Measurements from ENCODE around the gene ARHGAP15.

Gene ARHGAP15

GRCh38 chr2:143729296-143729814 is 600.1 kb downstream of the ARHGAP15 start:
- no peak for DNase-seq (ENCODE audit: low read depth, low spot score)
- Histone ChIP-seq H3K9me3 (ENCODE audit: insufficient read depth, low read length) (no peaks in the 10 kb centered on the region), H3K4me1 (ENCODE audit: insufficient read depth, insufficient read length) (no peaks in the 10 kb centered on the region), H3K27me3 (ENCODE audit: insufficient read depth, insufficient read length) (no peaks in the 10 kb centered on the region), H3K4me3 (ENCODE audit: insufficient read length, low read depth) (no peak overlapping the region), H3K9ac (ENCODE audit: insufficient read length, low read depth) (no peak overlapping the region), H3K36me3 (ENCODE audit: insufficient read depth, insufficient read length, low read length) (no peaks in the 10 kb centered on the region)
- no peak for TF ChIP-seq SUZ12 (IDR thresholded peaks at IDR 0.05; ENCODE audit: extremely low read depth, insufficient read depth, insufficient read length)

GRCh38 chr2:143730155-143730952 is 601.1 kb downstream of the ARHGAP15 start:
- TF ChIP-seq SUZ12 (IDR thresholded peaks at IDR 0.05; ENCODE audit: extremely low read depth, insufficient read depth, insufficient read length), result no peak
- TF ChIP-seq YY1 (IDR thresholded peaks at IDR 0.05; ENCODE audit: insufficient read depth, insufficient read length), result no peak
- no peak for TF ChIP-seq ZNF274 (IDR thresholded peaks at IDR 0.05; ENCODE audit: low read depth, low read length)
- Histone ChIP-seq H3K9ac (ENCODE audit: insufficient read length, low read depth) (no peak overlapping the region), H3K36me3 (ENCODE audit: insufficient read depth, insufficient read length, low read length) (no peaks in the 10 kb centered on the region), H3K27me3 (ENCODE audit: insufficient read depth, insufficient read length) (no peaks in the 10 kb centered on the region), H3K4me3 (ENCODE audit: insufficient read length, low read depth) (no peak overlapping the region), H3K4me1 (ENCODE audit: insufficient read depth, insufficient read length) (no peaks in the 10 kb centered on the region), H3K9me3 (ENCODE audit: insufficient read depth, low read length) (no peaks in the 10 kb centered on the region)
- DNase-seq (ENCODE audit: low read depth, low spot score), result no peak

- Histone ChIP-seq H3K36me3 (ENCODE audit: insufficient read depth, insufficient read length, low read length) (no peaks in the 10 kb centered on the region), H3K9me3 (ENCODE audit: insufficient read depth, low read length) (no peaks in the 10 kb centered on the region), H3K9ac (ENCODE audit: insufficient read length, low read depth) (no peak overlapping the region), H3K27me3 (ENCODE audit: insufficient read depth, insufficient read length) (no peaks in the 10 kb centered on the region), H3K4me3 (ENCODE audit: insufficient read length, low read depth) (no peak overlapping the region), H3K4me1 (ENCODE audit: insufficient read depth, insufficient read length) (no peaks in the 10 kb centered on the region)
- no peak for DNase-seq (ENCODE audit: low read depth, low spot score)
- TF ChIP-seq ZNF274 (IDR thresholded peaks at IDR 0.05; ENCODE audit: low read depth, low read length) (no peak), YY1 (IDR thresholded peaks at IDR 0.05; ENCODE audit: insufficient read depth, insufficient read length) (no peak), SUZ12 (IDR thresholded peaks at IDR 0.05; ENCODE audit: extremely low read depth, insufficient read depth, insufficient read length) (no peak)
These were observed 601.7 kb downstream of the ARHGAP15 start for GRCh38 chr2:143730953-143731260.

GRCh38 chr2:143732076-143732475 is 602.9 kb downstream of the ARHGAP15 start:
- TF ChIP-seq YY1 (IDR thresholded peaks at IDR 0.05; ENCODE audit: insufficient read depth, insufficient read length) (no peak), ZNF274 (IDR thresholded peaks at IDR 0.05; ENCODE audit: low read depth, low read length) (no peak), SUZ12 (IDR thresholded peaks at IDR 0.05; ENCODE audit: extremely low read depth, insufficient read depth, insufficient read length) (no peak)

GRCh38 chr2:143732871-143733270 is 603.7 kb downstream of the ARHGAP15 start:
- H3K36me3 ChIP-seq (ENCODE audit: insufficient read depth, insufficient read length, low read length), result no peaks in the 10 kb centered on the region
- TF ChIP-seq SUZ12 (IDR thresholded peaks at IDR 0.05; ENCODE audit: extremely low read depth, insufficient read depth, insufficient read length), result no peak
- TF ChIP-seq YY1 (IDR thresholded peaks at IDR 0.05; ENCODE audit: insufficient read depth, insufficient read length), result no peak
- no peak for TF ChIP-seq ZNF274 (IDR thresholded peaks at IDR 0.05; ENCODE audit: low read depth, low read length)
- H3K4me3 ChIP-seq (ENCODE audit: insufficient read length, low read depth), result no peak overlapping the region
- no peaks in the 10 kb centered on the region for H3K27me3 ChIP-seq (ENCODE audit: insufficient read depth, insufficient read length)
- no peak overlapping the region for H3K9ac ChIP-seq (ENCODE audit: insufficient read length, low read depth)
- H3K9me3 ChIP-seq (ENCODE audit: insufficient read depth, low read length), result no peaks in the 10 kb centered on the region
- DNase-seq (ENCODE audit: low read depth, low spot score), result no peak
- H3K4me1 ChIP-seq (ENCODE audit: insufficient read depth, insufficient read length), result no peaks in the 10 kb centered on the region

More at GRCh38 chr2:143732076-143732475, 602.9 kb downstream of the ARHGAP15 start:
- Histone ChIP-seq H3K4me3 (ENCODE audit: insufficient read length, low read depth) (no peak overlapping the region), H3K27me3 (ENCODE audit: insufficient read depth, insufficient read length) (no peaks in the 10 kb centered on the region), H3K36me3 (ENCODE audit: insufficient read depth, insufficient read length, low read length) (no peaks in the 10 kb centered on the region), H3K9ac (ENCODE audit: insufficient read length, low read depth) (no peak overlapping the region), H3K9me3 (ENCODE audit: insufficient read depth, low read length) (no peaks in the 10 kb centered on the region), H3K4me1 (ENCODE audit: insufficient read depth, insufficient read length) (no peaks in the 10 kb centered on the region)
- DNase-seq (ENCODE audit: low read depth, low spot score), result no peak

GRCh38 chr2:143734507-143734906 is 605.3 kb downstream of the ARHGAP15 start:
- H3K4me1 ChIP-seq (ENCODE audit: insufficient read depth, insufficient read length), result no peaks in the 10 kb centered on the region
- no peak overlapping the region for H3K4me3 ChIP-seq (ENCODE audit: insufficient read length, low read depth)
- no peaks in the 10 kb centered on the region for H3K27me3 ChIP-seq (ENCODE audit: insufficient read depth, insufficient read length)
- no peaks in the 10 kb centered on the region for H3K36me3 ChIP-seq (ENCODE audit: insufficient read depth, insufficient read length, low read length)
- H3K9ac ChIP-seq (ENCODE audit: insufficient read length, low read depth), result no peak overlapping the region
- no peak for DNase-seq (ENCODE audit: low read depth, low spot score)
- TF ChIP-seq YY1 (IDR thresholded peaks at IDR 0.05; ENCODE audit: insufficient read depth, insufficient read length), result no peak
- TF ChIP-seq ZNF274 (IDR thresholded peaks at IDR 0.05; ENCODE audit: low read depth, low read length), result no peak
- TF ChIP-seq SUZ12 (IDR thresholded peaks at IDR 0.05; ENCODE audit: extremely low read depth, insufficient read depth, insufficient read length), result no peak
- no peaks in the 10 kb centered on the region for H3K9me3 ChIP-seq (ENCODE audit: insufficient read depth, low read length)

GRCh38 chr2:143736904-143737303 is 607.7 kb downstream of the ARHGAP15 start:
- H3K27me3 ChIP-seq (ENCODE audit: insufficient read depth, insufficient read length), result no peaks in the 10 kb centered on the region

More at GRCh38 chr2:143736904-143737303, 607.7 kb downstream of the ARHGAP15 start:
- no peak for DNase-seq (ENCODE audit: low read depth, low spot score)
- H3K9ac ChIP-seq (ENCODE audit: insufficient read length, low read depth), result no peak overlapping the region
- no peaks in the 10 kb centered on the region for H3K9me3 ChIP-seq (ENCODE audit: insufficient read depth, low read length)
- no peak overlapping the region for H3K4me3 ChIP-seq (ENCODE audit: insufficient read length, low read depth)
- no peak for TF ChIP-seq YY1 (IDR thresholded peaks at IDR 0.05; ENCODE audit: insufficient read depth, insufficient read length)
- no peak for TF ChIP-seq ZNF274 (IDR thresholded peaks at IDR 0.05; ENCODE audit: low read depth, low read length)
- no peak for TF ChIP-seq SUZ12 (IDR thresholded peaks at IDR 0.05; ENCODE audit: extremely low read depth, insufficient read depth, insufficient read length)
- no peaks in the 10 kb centered on the region for H3K36me3 ChIP-seq (ENCODE audit: insufficient read depth, insufficient read length, low read length)
- no peaks in the 10 kb centered on the region for H3K4me1 ChIP-seq (ENCODE audit: insufficient read depth, insufficient read length)

Measured in NT2/D1 (cell line).